Heart left ventricle (tissue), 16 donors: ENCODE data around the gene RNF187. TPM values are rescaled to one million over a fixed set of nuclear protein-coding genes. Genes with fewer than 3 reads are reported as not detected.

Source experiments
- ATAC-seq, 4 donors: fragments of 200-7000 bp; cut with Tn5 transposase; one replicate each; pipeline ENCODE4 v1.9.1; 2020 to 2022; ENCODE audit warnings: moderate library complexity in 4 of 4, mild to moderate bottlenecking in 3 of 4, moderate number of reproducible peaks in 1 of 4
- DNase-seq, 5 donors: peaks; one replicate each; pipeline ENCODE4 v3.0.0-alpha.2; 2020
- H3K27ac ChIP-seq, 12 donors: fragments of 200-600 bp; sonication (generic) in 4 of 12; one replicate each; pipeline versions ENCODE4 v1.5.0 to v1.8.0; 2016 to 2022; ENCODE audit warnings: mild to moderate bottlenecking in 2 of 12
- H3K27me3 ChIP-seq, 9 donors: fragments of 200-600 bp; sonication (generic) in 2 of 9; one replicate each; pipeline versions ENCODE4 v1.5.1 to v1.8.0; 2016 to 2022; ENCODE audit warnings: mild to moderate bottlenecking in 3 of 9
- H3K36me3 ChIP-seq, 9 donors: fragments of 200-600 bp; sonication (generic) in 2 of 9; one replicate each; pipeline versions ENCODE4 v1.5.0 to v1.8.0; 2018 to 2022; ENCODE audit warnings: mild to moderate bottlenecking in 2 of 9
- H3K4me1 ChIP-seq, 12 donors: fragments of 200-600 bp; sonication (generic) in 4 of 12; one replicate each; pipeline versions ENCODE4 v1.5.0 to v1.8.0; 2016 to 2022; ENCODE audit warnings: mild to moderate bottlenecking in 3 of 12
- H3K4me3 ChIP-seq, 12 donors: fragments of 200-600 bp; sonication (generic) in 4 of 12; one replicate each; pipeline versions ENCODE4 v1.5.0 to v1.8.0; 2017 to 2022; ENCODE audit warnings: mild to moderate bottlenecking in 9 of 12, moderate library complexity in 4 of 12
- H3K9me3 ChIP-seq, 12 donors: fragments of 200-600 bp; sonication (generic) in 4 of 12; one replicate each; pipeline versions ENCODE4 v1.5.0 to v1.8.0; 2016 to 2022; ENCODE audit warnings: mild to moderate bottlenecking in 1 of 12
- CTCF ChIP-seq, 12 donors: fragments of 200-600 bp; sonication (generic) in 4 of 12; IDR thresholded peaks; one replicate each; pipeline versions ENCODE4 v1.5.0 to v1.8.0; 2018 to 2022; ENCODE audit warnings: antibody characterized with exemption in 12 of 12, mild to moderate bottlenecking in 5 of 12
- POLR2A ChIP-seq, 2 donors: fragments of 450-650 bp; IDR thresholded peaks; one replicate each; pipeline ENCODE4 v1.6.1; 2017; ENCODE audit warnings: antibody characterized with exemption in 2 of 2, mild to moderate bottlenecking in 2 of 2, moderate library complexity in 2 of 2
- WGBS, 4 donors: extraction: QIAGEN DNeasy Blood & Tissue Kit in 2 of 4; methylation state at CpG; one replicate each; pipeline versions ENCODE4 v1.1.5 to v1.1.7; 2013 to 2018; 5-methylcytosine and 5-hydroxymethylcytosine counted together
- intact Hi-C, 10 donors: fragments of 100-400 bp; cut with DNase I; formaldehyde crosslinking; loops; one replicate each; pipeline versions ENCODE4 v1.11.1 to v1.14.2; 2022
- polyA plus RNA-seq, 2 donors: library from polyadenylated mRNA; stranded (reverse); fragments of 200-250 nt; gene quantifications; one replicate each; pipeline ENCODE4 v1.2.3, GENCODE V29; 2013
- total RNA-seq, 9 donors: library from RNA; depleted of rRNA in 2 of 9; stranded (reverse); fragments of >200 nt in 2 of 9; fragmentation: NEBNext Ultra II Directional in 3 of 9; extraction: Animal tissue kit (Norgen Biotek cat#: 25700) in 3 of 9; gene quantifications; one replicate each; pipeline versions ENCODE4 v1.1.0 to v1.2.4, GENCODE V29; 2016 to 2023
- donor health status: ischemic (EF 13 %, LVEDD 7.1; RV severe dilation, severe dysfunction).
- donor health status: healthy with polysubstance abuse.
- donor health status: DM: no; HTN: yes; CAD: no.
- donor health status: DM: no; HTN: no; CAD: no.
- donor health status: ischemic (EF 25% LVEDD 6.9; RV normal size, moderate dysfunction).
- donor health status: ischemic (EF 25% LVEDD 5.7; RV mildly dilated, moderate dysfunction).
- donor health status: healthy.
- donor health status: DM: yes; HTN: yes; CAD: no.
- donor health status: ischemic (EF 35%, LVEDD 5.7; RV mildly dilated, moderate dysfunction).
- donor health status: nonischemic (EF 11% LVEDD 7.7; RV severe dilation, severe dysfunction).
- donor health status: DM: yes; HTN: yes; CAD: no.
- donor health status: PGD.
- donor health status: ischemic (EF 29% LVEDD 5.4; RV normal size, mild dysfunction).
- donor health status: nonischemic (EF 23%, LVEDD 6.1; RV moderate dilation, normal function).

Gene RNF187
- total and polyA plus RNA-seq, 11 donors, result 26.1 to 96.3 (median 70.6) TPM

- 39 to 48% (median 45%) methylated on average over 4 of the region's 4 CpGs for WGBS, 4 donors
Measured at GRCh38 chr1:228541725-228542124, 54.5 kb downstream of the RNF187 start.

GRCh38 chr1:228542376-228542775 lies 55.2 kb downstream of the RNF187 start:
- WGBS, 4 donors, result 60 to 72% (median 64%) methylated on average over 1 to 2 of the region's 2 CpGs
- Histone ChIP-seq H3K27ac (no peak overlapping the region), H3K9me3 (peaks cover 0 to 7% (median 0%) of the 10 kb centered on the region in 12 donors), H3K4me1 (peaks cover 0 to 14% (median 1%) of the 10 kb centered on the region in 12 donors), H3K27me3 (no peaks in the 10 kb centered on the region), H3K4me3 (no peak overlapping the region), H3K36me3 (no peaks in the 10 kb centered on the region)
- intact Hi-C loops, result no loop called here
- TF ChIP-seq POLR2A (IDR thresholded peaks at IDR 0.05) (no peak), CTCF (IDR thresholded peaks at IDR 0.05) (no peak)
- DNase-seq (no peak), ATAC-seq (no peak)

More at GRCh38 chr1:228541725-228542124, 54.5 kb downstream of the RNF187 start:
- H3K27me3 ChIP-seq, result no peaks in the 10 kb centered on the region
- peak overlapping the region in 2 of 12 donors; percentile 29 to 56 for H3K27ac ChIP-seq
- peaks cover 0 to 13% (median 2%) of the 10 kb centered on the region in 12 donors for H3K9me3 ChIP-seq
- no peak overlapping the region for H3K4me3 ChIP-seq
- no peaks in the 10 kb centered on the region for H3K36me3 ChIP-seq
- peak in 2 of 5 donors; percentile 26 to 40 for DNase-seq
- intact Hi-C loops, result no loop called here
- ATAC-seq, result peak; percentile 82 to 92 (median 84)
- no peak for TF ChIP-seq POLR2A (IDR thresholded peaks at IDR 0.05)
- TF ChIP-seq CTCF (IDR thresholded peaks at IDR 0.05), result no peak
- peaks cover 0 to 14% (median 1%) of the 10 kb centered on the region in 12 donors for H3K4me1 ChIP-seq

GRCh38 chr1:228542981-228543380 lies 55.8 kb downstream of the RNF187 start:
- peaks cover 0 to under 1% (median 0%) of the 10 kb centered on the region in 12 donors for H3K9me3 ChIP-seq
- intact Hi-C loops, result no loop called here
- peaks cover 0 to 14% (median 1%) of the 10 kb centered on the region in 12 donors for H3K4me1 ChIP-seq
- DNase-seq (no peak), ATAC-seq (no peak)
- no peak overlapping the region for H3K27ac ChIP-seq
- TF ChIP-seq POLR2A (IDR thresholded peaks at IDR 0.05) (no peak), CTCF (IDR thresholded peaks at IDR 0.05) (no peak)
- no peaks in the 10 kb centered on the region for H3K36me3 ChIP-seq
- WGBS, 4 donors, result 46 to 69% (median 65%) methylated on average over 5 of the region's 5 CpGs
- no peak overlapping the region for H3K4me3 ChIP-seq
- H3K27me3 ChIP-seq, result no peaks in the 10 kb centered on the region

- Histone ChIP-seq H3K4me1 (peaks cover 0 to 14% (median 1%) of the 10 kb centered on the region in 12 donors), H3K27me3 (no peaks in the 10 kb centered on the region), H3K9me3 (no peaks in the 10 kb centered on the region), H3K4me3 (no peak overlapping the region), H3K27ac (no peak overlapping the region), H3K36me3 (no peaks in the 10 kb centered on the region)
- DNase-seq, result no peak
- 65 to 90% (median 76%) methylated on average over 2 to 3 of the region's 3 CpGs for WGBS, 4 donors
- ATAC-seq, result no peak
- TF ChIP-seq CTCF (IDR thresholded peaks at IDR 0.05), result no peak
- TF ChIP-seq POLR2A (IDR thresholded peaks at IDR 0.05), result no peak
- intact Hi-C loops, result no loop called here
Measured at GRCh38 chr1:228543396-228543795, 56.2 kb downstream of the RNF187 start.
